GM12874 (cell line): ENCODE data around the gene CMSS1.

Experiments
- CTCF ChIP-seq: IDR thresholded peaks from 2 replicates; pipeline ENCODE4 v1.5.1; 2011; ENCODE audit warnings: low read depth, mild to moderate bottlenecking, control low read depth, low read length, moderate library complexity; ENCODE audit not compliant: insufficient read depth

CMSS1 gene

GRCh38 chr3:100005665-100006393 lies 188.2 kb downstream of the CMSS1 start:
- TF ChIP-seq CTCF = no peak

GRCh38 chr3:100006570-100007271 lies 189.1 kb downstream of the CMSS1 start:
- no peak for TF ChIP-seq CTCF

- no peak for TF ChIP-seq CTCF
These were observed 189.7 kb downstream of the CMSS1 start for GRCh38 chr3:100007313-100007712.

GRCh38 chr3:100008081-100008698 lies 190.5 kb downstream of the CMSS1 start:
- no peak for TF ChIP-seq CTCF

- TF ChIP-seq CTCF = no peak
These were observed 191.8 kb downstream of the CMSS1 start for GRCh38 chr3:100009276-100010086.

- TF ChIP-seq CTCF = no peak
These were observed 192.4 kb downstream of the CMSS1 start for GRCh38 chr3:100010087-100010417.

- no peak for TF ChIP-seq CTCF
These were observed 201.1 kb downstream of the CMSS1 start for GRCh38 chr3:100018806-100019205.
